HG02678 (cell line): ENCODE data around the gene EML3.
"Not testable (repeated sequence)": the region's sequence is repeated elsewhere in the genome, so short reads cannot be mapped to it uniquely, and the experiment has no call there.

Source experiments
- ATAC-seq: cut with Tn5 transposase; IDR thresholded peaks from one replicate; pipeline ENCODE4 v1.9.1; 2021; ENCODE audit warnings: mild to moderate bottlenecking, moderate library complexity; ENCODE audit not compliant: unreplicated experiment

Gene EML3

GRCh38 chr11:62573592-62574362, 38.8 kb downstream of the EML3 start, which contains the start of gene EEF1G:
Gene EEF1G, minus strand, starts transcription at chr11:62573891. Its CDS starts 49 bp downstream, at chr11:62573842.
- peak; percentile 86 for ATAC-seq

- ATAC-seq: no peak
These were observed 39.5 kb downstream of the EML3 start for GRCh38 chr11:62573006-62573591.

DNA sequence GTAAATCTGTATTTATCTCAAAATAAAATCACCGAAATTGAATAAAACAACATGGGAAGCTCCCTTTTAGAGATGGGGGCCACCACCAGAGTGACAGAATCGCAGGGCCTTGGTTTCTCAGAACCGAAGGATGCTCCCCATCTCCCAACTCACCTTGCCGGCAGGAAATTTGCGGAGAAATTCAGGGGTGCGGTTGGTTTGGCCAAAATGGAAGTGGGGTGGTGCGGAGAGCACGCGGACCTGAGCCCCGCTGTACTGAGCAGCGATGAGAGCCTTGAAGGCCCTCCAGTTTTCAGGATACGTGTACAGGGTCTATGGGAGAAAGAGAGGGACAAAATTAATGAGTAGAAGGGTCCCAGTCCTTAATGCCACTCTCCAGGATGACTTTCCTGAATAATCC, 40.1 kb downstream of the EML3 start:
- ATAC-seq: no peak

DNA sequence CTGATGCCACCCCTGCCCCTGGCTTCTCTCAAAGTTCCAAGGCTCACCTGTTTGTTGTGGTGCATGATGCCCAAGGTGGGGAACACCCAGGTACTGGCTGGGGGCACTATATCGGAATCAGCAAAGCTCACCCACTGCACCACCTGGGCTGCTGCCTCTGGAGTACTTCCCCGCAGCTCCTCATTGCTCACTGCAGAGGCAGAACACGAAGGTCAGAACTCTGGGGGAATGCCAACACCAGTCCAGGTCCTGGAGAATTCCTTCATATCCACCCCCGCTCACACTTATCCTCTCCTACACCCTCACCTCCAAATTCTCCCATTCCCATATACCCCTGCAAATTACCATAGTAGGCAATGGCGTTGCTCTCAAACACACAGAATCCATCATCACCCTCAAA, 41.1 kb downstream of the EML3 start:
- not testable (repeated sequence) for ATAC-seq

DNA sequence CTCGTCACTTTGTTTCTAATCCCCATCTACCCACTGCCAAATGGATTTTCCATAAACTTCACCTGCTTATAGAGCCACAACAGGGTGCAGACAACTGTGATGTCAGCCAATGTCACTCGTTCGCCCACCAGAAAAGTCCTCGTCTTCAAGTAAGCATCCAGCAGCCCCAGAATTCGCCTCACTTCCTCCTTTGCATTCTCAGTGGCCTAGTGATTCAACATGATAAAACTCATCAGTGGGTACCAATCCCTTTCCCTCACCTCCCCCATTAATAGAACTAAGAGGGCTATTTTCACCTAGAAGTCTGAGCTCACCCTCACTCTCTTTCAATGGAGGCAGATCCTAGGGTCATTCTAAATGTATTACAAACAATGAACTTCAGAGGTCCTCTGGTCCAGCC, 41.7 kb downstream of the EML3 start:
- ATAC-seq: not testable (repeated sequence)

- no peak for ATAC-seq
These were observed 43.0 kb downstream of the EML3 start for GRCh38 chr11:62569611-62570010.

GRCh38 chr11:62567018-62567633, 45.4 kb downstream of the EML3 start:
- ATAC-seq: no peak

DNA sequence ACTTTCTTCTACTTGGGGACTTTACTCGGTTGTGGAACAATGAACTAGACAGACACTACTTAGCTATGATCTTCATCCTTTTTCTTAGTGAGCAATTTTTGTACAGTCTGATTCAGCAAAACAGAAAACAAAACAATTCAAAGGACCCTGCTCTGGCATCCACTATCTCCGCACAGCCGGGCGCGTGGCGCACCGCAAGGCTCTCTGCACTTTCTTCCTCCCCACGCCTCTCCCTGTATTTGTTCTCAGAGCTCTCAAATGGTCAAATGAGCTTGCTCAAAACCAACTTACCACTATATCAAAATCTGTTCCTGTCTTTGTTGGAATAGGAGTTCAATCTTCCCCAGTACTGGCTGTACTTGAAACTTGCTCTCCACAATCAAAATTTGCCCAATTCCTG, 46.3 kb downstream of the EML3 start:
- no peak for ATAC-seq

- ATAC-seq: no peak
These were observed 47.3 kb downstream of the EML3 start for GRCh38 chr11:62565100-62565802.

DNA sequence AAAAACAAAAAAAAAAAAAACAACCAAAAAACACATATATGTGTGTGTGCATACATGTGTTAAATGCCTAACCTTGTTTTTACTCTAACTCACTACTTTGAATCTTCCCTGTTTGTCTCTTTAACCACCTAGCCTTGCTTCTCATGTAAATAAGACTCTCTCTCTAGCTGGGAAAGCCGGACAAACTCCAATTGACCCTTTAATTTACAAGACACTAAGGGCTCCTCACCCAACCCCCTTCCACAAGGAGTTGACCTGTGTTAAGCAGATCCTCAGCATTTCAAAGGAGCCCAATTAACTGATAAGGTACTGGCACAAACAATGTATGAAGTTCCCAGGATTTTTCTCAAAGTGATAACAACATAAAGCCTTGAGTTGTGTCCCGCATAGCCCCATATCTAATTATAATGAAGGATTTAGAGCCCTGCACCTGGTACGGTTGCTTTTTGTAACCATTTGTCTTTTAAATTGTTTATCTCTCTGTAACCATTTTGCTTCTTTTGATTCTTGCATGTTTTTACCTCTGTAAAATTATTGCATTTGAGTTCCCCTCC, 50.8 kb downstream of the EML3 start:
- not testable (repeated sequence) for ATAC-seq

DNA sequence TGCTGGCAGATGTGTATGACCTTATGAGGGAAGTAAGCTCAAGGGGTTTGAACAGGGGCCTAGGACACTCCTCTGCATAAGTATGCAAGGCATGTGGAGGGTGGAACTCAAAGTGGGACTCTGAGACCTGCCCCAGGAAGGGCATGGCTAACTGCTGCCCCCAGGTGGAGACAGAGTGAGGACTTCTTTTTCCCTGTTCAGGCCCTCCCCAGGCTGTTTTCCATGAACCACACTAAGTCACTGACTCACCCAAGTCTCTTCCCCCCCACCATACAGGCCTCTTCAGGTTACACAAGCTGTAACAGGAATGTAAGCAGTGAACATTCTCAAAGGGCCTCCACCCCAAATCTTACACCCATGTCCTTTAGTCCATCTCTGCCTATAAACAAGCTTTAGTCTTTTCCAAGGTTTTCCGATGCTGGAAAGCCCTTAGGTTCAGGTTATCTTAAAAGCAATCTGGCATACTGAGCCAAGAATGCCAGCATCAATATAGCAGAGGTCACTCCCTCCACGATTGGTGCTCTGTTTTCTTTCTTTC, 51.9 kb downstream of the EML3 start:
- ATAC-seq: no peak

GRCh38 chr11:62559626-62560025, 52.9 kb downstream of the EML3 start:
- not testable (repeated sequence) for ATAC-seq

- no peak for ATAC-seq
These were observed 53.4 kb downstream of the EML3 start for GRCh38 chr11:62559204-62559603.

GRCh38 chr11:62558669-62559068, 53.9 kb downstream of the EML3 start:
- no peak for ATAC-seq

GRCh38 chr11:62556875-62557631, 55.5 kb downstream of the EML3 start:
- peak; percentile 17 for ATAC-seq

GRCh38 chr11:62556108-62556874, 56.3 kb downstream of the EML3 start:
- ATAC-seq: peak; percentile 40

- ATAC-seq: peak; percentile 47
These were observed 57.0 kb downstream of the EML3 start for GRCh38 chr11:62555464-62556107.

DNA sequence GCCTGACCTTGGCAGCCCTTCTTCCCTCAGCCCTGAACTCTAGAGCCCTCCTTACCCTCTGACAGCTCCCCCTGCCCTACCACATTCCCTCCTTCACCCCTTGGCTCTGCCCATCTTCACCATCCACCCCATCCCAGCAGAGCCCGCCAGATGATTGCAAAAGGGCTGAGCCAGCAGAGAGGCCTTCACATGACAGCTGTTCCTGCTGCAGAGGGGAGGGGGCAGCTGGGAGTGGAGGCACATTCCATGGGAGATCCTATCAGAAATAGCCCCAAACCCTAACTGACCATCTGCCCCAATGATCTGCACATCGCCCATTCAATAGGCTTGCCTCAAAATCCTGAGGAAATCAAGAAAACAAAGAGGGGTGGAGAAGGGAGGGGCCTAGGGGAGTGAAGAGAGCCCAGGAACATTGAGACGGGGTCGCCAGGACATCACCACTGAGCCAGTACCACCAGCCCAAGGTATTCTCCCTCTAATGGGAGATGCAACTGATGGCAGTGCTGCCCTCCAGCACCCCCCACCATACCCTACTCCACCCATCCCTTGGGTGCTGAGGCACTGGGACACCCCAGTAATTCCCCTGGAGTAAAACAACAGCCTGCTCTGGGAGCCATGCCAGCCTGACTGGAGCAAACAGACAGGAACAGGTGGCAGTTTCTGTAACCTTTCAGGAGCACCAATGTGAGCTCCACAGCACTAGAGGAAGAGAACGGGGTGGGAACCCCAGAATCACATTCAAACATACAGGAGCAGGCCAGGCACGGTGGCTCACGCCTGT, 58.0 kb downstream of the EML3 start:
- no peak for ATAC-seq
